NOMO-1 treated with DMSO at 0.1 percent for 48 hours (cell line): ENCODE results near the gene BICD2.
A peak's percentile ranks its signal among the peaks of the same experiment; 100 is the strongest.

Experiments used
- DNase-seq: peaks from one replicate; lab custom pipeline; 2025; ENCODE audit not compliant: unreplicated experiment; lab: John Stamatoyannopoulos, UW

BICD2 gene

DNA sequence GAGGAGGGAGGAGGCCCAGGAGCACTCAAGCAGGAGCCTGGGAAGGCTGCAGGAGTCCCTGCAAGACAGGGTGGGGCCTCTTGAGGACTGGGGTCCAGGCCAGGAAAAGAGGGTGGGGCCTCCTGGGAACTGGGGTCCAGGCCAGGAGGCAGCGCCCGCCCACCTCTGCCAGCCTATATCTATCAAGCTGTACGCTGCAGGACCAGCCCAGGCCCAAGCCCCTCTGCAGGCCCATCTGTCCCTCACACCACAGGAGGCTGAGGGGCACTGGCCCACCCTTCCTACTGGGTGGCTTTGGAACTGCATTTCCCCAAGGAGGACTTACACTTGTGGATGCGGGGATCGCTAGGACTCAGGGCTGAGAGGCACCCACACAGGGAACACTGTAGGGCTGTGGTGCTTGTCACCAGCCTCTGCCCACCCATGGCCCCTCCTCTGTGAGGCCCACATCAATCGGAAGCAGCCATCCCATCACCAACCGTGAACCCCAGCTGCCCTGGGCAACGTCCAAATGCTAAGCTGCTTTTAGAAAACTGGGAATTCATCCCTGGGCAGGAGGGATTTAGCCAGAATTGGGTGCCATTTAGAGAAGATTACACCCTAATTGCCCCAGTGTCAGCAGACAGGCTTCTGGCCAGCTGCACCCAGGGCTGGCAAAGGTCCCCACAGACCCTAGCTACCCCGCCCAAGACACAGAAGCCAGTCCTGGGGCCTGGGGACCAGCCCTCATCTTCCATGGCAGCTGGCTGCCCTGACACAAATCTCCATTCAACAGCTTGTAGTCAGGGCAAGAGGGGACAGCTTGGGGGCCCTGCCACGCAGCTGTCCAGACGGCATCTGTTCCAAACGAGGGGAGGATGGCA, 15.3 kb downstream of the BICD2 start:
- DNase-seq: no peak

DNA sequence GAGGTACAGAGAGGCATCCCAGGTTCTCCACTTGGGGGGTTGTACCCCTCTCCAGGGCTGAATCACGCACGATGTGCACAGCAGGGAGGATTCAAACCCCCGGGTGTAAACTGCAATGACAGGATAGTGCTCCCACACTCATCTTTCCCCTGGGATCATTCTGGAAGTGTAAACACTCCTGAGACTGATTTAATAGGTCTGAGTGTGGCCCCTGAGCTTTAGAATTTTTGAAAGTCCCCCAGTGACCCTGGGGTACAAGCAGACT, 16.5 kb downstream of the BICD2 start:
- DNase-seq: no peak

DNA sequence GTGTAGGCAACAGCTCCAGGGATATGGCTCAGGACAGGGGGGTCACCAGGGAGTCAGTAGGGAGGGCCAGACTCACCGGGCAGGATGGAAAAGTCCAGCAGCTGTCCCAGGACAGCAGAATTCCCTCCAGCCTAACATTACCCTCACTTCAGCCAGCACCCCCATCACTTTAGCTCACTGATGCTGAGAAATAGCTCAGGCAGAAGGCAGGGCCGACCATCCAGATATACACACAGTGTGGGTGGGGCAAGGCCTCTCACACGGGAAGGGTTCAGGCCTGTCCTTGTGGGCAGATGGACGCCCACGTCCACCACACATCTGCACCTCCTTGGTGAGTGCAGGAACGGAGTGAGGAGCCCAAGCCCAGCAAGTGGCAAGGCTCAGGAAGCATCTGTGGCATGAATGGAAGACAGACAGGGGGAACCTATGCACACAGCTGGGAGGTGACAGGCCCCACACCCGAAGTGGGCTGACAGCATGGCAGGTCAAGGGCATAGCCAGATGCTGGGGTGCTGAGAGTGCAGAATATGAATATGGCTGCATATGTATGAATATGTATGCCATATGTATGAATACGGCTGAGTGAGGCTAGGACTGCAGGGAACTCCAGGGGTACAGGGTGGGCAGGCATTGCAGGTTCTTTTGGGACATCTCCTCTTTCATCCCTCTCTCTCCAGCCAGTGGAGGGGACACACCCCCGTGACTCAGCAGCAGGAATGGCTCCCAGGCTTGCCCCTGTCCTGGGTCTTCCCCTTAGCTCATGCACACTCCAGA, 17.0 kb downstream of the BICD2 start:
- DNase-seq: no peak

DNA sequence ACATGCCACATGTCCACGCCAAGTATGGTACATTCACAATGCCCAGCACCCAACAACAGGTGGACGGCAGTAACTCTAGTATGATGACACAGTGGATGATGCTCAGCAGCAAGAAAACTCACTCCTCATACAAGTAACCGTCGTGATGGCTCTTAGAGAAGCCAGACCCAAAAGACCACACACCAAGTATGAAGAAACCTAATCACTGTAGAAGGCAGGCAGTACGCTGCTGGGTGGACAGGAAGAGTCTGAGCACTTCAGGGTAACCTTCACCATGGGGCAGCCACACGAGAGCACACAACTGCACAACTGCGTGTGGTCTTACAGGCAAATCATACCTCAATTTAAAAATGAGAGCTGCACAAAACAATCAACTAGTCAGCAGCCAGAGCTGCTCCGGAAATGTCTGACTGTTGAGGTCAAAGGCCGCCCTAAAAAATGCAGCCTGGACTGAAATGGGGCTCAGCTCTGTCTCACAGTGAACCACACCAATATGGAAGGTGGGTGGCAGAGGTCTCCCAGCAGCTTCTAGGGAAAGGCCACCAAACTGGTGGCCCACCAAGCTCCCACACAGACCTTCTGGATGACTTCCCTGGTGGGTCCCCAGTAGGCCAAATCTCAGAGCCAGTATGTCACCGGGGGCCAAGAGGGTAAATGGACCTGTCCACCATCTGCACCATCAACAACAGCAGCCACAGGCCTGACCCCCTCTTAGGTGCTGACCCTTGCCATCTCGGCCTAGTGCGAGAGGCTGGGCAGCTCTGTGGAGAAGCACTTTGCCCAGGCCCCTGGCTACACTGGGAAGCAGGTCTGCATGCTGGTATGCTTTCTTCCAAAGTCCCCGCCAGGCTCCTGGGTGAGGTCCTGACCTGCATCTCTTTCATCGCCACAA, 17.8 kb downstream of the BICD2 start:
- no peak for DNase-seq

DNA sequence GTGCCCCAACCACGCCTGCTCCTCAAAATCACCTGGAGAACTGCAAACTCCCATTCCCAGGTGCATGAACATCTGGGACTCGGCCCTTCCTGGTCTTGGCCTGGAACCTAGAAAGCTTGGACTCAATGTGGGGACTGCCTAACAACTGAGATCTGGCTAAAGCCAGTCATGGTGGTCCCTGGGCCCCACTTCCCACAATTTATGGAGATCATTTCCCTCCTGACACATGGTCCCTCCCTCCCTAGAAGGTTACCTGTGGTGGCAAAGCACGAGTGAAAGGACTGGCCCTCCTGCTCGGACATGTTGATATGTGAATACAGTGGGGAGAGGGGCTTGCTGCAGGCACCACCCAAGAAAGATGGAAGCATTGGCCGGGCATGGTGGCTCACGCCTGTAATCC, 18.8 kb downstream of the BICD2 start:
- DNase-seq: no peak

DNA sequence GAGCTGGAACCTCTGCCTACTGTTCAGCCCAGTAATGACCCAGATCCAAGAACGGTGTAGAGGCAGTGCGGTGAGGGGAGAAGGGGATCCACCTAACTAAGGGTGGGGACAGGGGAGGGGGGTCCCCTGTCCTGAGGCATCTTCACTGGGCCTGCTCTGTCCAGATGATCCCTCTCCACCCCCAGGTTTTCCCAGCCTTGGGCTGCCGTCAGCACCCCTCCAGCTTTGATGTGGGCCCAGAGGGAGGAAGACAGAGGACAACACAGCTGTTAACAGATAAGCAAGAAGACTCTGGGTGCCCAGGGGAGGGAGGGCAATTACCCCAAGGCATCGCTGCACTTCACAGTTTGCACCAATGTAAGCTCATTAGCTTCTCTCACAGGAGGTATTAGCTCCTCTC, 19.3 kb downstream of the BICD2 start:
- no peak for DNase-seq

DNA sequence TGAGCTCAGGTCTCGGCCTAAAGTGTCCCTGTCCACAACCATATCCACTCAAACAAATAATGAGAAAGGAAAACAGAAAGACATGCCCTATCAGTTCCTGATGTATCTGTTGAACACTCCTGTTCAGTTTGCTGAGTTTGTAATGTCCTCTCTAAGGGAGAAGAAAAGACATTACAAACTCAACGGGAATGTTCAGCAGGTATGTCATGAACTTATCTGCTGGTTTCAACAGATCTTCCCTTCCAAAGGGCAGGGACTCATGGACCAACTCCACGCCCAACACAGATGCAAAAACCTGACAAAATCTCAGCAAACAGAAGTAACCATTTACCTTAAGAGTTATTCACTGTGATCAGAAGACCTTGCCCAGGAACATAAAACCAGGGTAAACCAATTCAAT, 23.7 kb downstream of the BICD2 start:
- DNase-seq: no peak

DNA sequence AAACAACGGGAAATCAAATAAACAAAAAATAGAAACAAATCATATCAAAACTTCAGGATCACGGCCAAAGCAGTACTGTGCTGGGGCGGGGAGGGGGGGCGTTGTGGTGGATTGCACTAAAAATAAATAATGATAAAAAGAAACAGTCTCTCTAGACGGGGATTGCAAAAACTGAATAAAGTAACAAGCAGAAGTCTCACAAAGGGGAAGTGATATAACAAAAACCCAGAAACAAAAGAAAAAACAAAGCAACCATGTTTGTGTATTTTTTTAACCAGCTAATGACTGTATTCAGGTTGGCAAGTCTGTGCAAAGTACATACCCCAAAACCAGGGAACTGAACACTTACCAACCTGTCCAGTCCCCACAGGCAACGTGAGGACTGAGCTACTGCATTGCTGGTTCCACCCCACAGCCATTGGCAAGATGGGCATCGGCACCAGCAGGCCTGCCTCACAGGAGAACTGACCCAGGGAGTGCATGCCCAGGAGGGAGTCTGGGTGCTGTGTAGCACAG, 24.1 kb downstream of the BICD2 start:
- DNase-seq: peak; percentile 73

DNA sequence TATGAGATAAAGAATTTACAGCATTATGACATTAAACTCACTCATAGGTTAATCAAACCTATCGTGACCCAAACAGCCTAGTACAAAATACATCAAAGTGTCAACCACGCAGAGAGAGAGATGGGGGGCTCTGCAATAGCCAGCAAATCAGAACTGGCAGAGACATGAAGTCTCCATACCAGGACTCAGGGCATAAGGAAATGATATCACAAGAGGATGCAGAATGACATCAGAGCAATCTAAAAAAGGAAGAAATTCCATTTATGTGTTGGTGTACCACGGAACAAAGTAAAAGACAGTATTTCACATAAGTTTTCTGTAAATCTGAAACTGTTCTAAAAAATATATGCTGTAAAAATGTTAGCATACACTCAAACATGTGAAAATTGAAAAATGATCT, 24.6 kb downstream of the BICD2 start:
- DNase-seq: peak; percentile 23

DNA sequence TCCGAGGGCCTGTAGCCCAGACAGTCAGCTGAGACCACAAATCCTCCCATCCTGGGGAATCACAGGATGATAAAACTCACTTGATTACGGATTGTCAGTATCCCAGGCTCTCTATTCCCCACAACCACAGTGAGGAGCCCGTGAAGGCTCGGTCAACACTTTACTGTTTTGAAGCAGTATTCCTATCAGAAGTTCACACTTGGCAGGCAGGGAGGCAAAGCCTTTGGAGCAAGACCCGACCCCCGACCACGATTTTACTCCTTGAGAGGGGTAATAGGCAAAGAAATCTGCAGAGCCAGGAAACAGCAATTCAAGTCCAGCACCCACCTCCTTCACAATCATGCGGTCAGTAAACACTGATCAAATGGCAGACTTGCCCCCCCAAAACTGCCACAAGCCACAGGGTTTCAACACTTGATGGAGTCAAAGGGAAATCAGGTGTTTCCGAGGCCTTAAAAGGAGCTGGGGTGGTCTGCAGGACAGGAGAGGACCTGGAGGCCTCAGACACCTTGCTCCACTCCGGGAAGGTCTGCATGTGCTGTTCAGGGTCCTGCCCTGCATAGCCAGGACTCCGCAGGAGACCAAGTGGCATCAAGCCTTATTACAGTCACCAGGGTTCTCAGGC, 25.2 kb downstream of the BICD2 start:
- peak; percentile 6 for DNase-seq

DNA sequence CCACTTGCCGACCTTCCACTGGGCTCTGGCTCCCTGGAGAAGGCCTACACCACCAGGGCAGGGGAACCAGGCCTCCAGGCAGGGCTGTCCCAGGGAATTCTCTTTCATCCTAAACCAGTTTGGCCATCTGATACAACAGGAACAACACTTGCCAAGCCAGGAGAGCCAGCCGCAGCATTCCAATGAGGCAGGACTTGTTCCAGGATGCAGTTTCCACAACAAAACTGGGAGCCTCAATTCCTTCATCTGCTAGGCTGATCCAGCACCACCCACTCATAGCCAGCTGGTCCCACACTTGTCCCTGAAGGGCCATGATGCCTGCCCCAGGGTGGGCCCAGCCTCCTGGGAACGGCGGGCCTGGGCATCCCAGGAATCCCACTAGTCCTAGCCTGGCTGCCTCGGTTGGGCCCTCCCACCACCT, 26.0 kb downstream of the BICD2 start:
- no peak for DNase-seq

DNA sequence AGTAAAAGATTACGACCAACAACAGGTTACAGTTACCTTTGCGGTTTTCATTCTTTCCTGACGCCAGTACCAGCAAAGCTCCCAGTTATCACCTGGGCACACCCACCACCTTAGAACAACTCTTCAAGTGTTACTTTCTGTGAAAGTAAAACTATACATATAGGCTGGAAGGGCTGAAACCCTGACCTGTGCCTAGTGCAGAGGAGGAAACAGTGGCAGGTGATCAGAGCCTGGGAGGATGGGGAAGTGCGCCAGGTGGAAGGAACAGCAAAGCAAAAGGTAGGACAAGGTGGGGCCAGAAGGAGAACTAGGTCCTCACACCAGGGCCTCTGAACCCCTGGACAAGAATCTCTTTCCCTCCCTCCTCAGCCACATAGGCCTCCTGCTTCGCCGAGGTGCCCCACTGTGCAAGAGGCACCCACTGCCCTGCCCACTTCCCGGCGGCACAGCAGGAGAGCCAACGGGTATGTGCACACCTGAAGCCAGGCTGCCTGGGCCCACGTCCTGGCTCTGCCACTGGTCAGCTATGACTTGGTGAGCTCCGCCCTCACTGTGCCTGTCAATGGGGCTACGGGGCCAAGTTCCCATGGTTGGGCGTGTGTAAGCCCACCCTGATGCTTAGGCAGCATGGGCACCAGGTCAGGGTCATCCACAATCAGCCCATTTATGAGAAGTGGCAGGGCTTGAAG, 26.9 kb downstream of the BICD2 start:
- no peak for DNase-seq

DNA sequence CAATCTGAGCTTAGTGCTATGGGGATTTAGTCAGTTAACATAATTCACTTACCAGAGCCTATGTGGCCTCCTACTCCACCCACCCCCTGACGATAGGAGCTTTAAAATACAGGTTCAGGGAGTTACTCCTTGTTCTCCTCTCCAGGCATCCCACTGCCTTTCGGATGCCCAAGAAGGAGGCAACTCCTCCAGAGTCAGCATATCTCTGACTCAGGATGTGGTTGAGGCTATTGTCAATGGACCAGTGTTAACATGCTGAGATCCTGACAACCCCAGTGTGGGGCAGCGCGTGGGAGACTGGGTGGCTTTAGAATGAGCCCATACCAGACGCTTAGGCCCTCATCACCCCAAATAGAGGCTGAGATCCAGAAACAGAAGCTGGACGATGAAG, 27.4 kb downstream of the BICD2 start:
- no peak for DNase-seq

DNA sequence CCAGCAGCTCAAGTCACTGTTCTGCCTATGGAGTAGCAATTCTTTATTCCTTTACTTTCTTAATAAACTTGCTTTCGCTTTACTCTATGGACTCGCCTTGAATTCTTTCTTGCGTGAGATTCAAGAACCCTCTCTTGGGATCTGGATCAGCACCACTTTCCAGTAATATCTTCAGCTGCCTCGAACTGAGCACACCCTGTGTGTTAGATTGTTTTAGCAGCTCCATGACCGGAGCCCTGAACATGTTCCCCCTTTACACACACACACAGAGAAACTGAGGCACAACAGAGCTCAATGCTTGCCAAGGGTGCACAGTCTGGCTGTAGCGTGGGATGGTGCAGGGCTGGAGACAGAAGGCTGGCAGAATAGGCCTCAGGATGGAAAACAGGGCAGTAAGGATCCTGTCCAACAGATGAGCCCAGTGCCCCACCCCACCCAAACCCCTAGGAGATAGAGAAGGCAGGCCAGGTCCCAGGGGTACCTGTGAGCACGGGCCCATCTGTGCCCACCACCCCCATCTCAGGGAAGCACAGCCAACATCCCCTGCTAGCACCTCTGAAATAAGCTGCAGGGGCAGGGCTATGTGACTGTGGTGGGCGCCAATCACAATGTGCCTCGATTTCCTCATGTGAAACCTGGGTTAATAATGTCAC, 27.9 kb downstream of the BICD2 start:
- DNase-seq: no peak

DNA sequence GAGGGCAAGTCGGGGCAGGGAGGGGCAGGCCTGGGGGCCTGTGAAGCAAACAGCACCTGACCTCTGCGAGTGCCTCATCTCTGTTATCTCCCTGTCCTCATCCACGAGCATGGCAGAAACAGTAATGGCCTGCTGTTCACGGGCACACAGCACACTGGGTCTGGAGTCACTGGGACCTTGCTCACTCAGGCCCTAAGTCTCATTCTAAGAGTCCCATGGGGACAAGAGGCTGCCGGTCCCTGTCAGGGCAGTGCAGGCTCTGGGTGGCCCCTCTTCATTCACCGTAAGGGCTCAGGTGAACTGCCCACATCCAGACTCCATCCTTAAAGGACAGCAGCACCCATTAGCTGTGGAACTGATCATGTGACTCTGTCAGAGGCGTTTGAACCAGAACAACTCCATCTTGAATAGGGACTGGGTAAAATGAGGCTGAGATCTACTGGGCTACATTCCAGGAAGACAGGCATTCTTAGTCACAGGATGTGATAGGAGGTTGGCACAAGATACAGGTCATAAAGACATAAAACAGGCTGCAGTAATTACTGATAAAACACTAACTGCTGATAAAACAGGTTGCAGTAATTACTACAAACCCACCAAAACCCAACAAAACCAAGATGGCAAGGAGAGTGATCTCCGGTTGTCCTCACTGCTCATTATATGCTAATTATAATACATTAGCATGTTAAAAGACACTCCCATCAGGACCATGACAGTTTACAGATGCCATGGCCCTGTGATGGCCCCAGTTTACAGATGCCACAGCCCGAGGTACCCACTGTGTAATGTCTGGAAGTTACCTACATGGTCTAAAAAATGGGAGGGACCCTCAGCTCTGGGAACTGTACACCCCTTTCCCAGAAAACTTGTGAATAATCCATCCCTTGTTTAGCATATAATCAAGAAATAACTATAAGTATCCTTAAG, 28.7 kb downstream of the BICD2 start:
- no peak for DNase-seq

DNA sequence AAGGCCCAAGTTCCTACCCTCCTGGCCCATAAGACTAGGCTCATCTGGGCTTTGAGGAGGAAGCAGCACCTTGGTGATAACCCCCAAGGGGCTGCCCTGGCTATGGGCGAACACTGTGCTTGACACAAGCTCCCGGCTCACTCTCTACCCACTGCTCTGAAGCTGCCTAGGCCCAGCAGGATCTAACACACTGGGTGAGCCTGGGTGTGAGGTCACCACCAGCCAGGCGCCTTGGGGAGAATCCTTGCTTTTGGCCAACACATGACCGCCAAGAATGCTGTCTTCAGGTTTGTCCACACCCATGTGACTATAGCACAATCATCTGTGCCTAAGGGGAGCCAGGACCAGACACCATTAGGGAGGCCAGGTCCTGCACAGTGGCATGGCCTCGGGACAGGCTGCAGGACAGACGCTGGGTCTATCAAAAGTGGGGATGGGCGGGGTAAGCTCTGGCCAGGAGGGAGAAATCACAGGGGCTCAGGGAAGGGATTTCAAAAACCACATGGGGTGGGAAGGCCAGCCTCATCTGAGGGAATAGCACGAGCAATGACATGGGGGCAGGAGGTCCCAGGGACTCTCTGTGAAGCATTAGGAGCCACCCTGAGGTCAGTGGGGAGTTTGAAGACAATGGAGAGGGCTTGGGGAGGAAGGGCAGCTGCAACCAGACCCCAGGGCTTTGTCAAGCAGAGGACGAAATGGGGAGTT, 29.6 kb downstream of the BICD2 start:
- no peak for DNase-seq

DNA sequence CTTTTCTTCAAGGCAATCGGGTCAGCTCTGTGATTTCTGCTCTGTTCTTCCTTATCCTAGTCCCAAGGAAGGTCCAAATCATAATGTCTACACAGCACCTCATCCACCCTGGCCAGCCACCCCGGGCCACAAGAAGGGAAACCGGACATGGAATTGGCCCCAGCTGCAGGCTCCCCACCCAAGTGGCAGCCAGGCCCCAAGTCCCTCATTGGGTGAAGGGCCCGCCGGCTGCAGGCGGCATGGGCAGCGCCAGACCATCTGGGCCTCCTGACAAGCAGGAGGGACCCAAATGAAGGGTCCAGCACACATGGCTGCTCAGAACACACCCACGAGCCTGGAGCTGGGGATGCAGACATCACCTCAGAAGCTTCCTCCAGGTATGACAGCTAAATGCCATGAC, 33.7 kb downstream of the BICD2 start:
- no peak for DNase-seq

DNA sequence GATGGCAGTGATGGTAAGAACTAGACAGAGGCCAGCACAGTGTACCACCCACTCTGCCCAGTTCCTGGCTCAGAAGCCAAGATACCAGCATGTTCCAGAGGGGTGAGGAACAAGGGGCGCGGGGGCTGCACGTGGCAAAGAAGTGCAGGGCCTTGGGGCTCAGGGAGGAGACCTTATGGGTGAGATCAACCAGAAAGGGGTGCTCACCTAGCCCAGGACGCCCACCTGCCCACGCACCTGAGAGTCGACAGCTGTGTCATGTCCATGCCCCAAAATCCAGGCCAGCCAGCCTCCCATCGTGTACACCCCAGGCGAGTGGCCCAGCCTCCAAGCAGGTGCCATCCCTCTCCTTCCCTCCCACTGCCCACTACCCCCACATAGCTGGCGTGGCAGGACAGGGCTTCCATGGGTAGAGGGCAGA, 34.9 kb downstream of the BICD2 start:
- no peak for DNase-seq
